ENCODE measurements around the gene GDF2.

GRCh38 chr10:47351899-47352815 lies 29.9 kb downstream of the GDF2 start:
- TF ChIP-seq CTCF (IDR thresholded peaks at IDR 0.05; ENCODE audit: low read length): no peak
- TF ChIP-seq EZH2 (IDR thresholded peaks at IDR 0.05; ENCODE audit: borderline replicate concordance, low read length): no peak
